Stimulated activated CD8-positive, alpha-beta memory T cell treated with anti-CD3 and anti-CD28 coated beads, Interleukin-4, amount 100 ng/mL, for 24 hours (primary cell): ENCODE measurements around the gene HPS1.
"Not testable (repeated sequence)": the region's sequence is repeated elsewhere in the genome, so short reads cannot be mapped to it uniquely, and the experiment has no call there.

Source experiments
- DNase-seq: peaks from one replicate; pipeline ENCODE4 v3.0.0-alpha.2; 2020; ENCODE audit warnings: low read depth

The HPS1 gene

DNA sequence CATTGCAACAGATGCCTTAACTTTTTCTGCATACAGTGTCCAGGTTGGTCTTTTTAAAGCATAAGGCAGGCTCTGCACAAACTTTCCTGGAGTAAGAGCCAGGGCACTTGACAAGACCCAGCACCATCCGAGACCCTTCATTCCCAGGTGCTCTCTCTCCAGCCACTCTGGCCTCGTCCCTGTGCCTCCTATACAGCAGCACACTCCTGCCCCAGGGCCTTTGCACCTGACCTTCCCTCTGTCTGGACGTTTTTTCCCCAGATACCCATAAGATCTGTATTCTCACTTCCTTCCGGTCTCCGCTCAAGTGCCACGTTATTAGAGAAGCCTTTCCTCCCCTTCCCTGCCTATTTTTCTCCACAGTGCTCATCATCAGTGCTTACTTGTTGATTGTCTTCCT lies 57.3 kb downstream of the HPS1 start:
- no peak for DNase-seq

DNA sequence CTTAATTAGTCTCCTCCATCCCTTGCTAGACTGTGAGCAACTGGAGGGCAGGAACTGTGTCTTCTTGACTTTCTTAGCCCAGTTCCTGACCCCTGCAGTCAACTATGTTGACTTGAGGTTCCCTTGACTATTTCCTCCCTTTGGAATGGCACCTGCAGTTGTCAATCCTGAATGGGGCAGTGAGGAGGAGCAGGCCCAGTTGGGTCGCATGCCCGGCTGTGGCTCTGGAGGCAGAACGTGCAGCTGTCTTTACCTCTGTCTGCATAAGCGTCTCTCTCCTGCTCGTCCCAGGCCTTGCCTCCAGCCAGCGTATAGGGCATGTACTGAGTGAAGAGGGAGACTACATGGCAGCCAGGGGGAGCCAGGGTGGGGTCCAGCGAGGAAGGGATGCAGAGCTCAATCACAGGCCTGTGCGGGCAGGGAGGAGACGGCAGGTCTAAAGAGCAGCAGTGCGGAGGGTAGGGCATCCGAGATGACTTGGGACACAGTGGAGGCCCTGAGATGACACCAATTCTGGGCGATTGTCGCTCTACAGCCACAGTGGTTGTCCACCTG lies 58.6 kb downstream of the HPS1 start:
- DNase-seq, result no peak

DNA sequence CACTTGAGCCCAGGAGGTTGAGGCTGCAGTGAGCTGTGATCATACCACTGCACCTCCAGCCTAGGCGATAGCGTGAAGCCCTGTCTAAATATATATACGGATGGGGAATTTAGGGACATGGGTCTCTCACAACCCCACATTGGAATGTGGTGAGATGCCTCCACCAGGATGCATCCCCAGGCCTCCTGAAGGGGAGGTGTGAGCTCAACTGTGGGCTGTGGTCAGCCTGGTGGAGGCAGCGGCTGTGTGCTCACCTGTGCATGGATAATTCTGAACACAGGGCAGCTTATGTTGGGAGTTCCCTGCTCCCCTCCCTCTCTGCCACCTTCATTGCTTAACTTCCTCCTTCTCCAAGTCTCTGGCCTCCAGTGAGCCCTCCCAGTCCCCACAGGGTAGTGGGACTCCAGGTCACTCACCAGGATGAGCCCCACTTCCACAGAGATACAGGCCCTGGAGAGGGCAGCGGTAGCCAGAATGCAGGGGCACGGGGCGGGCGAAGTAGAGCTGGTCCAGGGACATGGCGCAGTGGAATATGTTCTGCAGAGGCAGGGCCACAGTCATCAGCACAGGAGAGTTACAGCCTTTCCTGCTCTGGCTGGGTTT lies 62.1 kb downstream of the HPS1 start:
- no peak for DNase-seq

DNA sequence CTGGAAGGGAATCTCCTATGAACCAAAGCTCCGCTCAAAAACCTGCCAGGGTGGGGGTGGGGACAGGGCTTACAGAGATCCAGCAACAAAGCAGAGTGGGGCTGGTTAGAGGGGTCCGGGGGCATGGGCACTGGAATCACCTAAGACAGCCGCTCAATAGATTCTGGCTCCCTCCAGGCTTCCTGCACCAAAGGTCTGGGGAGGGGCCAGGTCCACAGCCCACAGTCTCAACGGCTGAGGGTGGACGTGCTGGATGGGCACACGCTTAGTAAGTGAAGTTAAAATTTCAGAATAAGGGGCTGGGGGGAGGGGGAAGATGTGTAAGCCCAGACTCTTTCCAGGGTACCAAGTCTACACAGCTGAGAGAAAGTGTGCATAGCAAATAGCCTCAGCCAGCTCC lies 62.9 kb downstream of the HPS1 start:
- DNase-seq, result no peak

DNA sequence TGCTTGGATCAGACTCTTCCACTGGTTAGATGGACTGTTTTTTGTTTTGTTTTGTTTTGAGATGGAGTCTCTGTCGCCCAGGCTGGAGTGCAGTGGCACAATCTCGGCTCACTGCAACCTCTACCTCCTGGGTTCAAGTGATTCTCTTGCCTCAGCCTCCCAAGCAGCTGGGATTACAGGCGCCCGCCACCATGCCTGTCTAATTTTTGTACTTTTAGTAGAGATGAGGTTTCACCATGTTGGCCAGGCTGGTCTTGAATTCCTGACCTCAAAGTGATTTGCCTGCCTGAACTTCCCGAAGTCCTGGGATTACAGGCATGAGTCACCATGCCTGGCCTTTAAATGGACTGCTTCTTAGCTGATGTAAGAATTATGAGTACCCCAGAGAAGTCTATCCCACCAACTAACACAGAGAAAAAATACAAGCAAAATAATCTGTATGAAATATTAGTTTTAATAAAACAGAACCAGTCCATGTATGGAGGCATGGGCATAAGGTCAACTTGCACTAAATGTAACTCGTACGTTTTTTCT lies 63.5 kb downstream of the HPS1 start:
- DNase-seq, result not testable (repeated sequence)

DNA sequence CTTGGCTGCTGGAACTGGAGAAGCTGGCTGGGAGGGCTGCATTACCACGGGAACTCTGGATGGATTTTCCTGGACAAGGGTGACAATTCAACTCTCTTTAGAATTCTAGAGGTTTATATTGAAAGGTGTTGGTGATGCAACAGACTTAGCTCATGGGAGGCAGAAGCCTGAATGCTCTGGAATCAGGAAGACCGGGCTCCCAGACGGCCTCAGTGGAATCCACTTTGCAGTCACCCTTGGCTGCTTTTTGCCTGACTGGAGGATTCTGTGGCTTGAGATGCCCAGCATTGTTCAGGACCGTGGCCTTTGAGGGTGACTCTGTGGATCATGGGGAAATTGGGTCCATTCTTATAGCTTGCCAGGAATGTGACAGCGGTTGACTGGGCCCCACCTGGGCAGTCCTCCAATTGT lies 64.0 kb downstream of the HPS1 start:
- DNase-seq, result no peak

DNA sequence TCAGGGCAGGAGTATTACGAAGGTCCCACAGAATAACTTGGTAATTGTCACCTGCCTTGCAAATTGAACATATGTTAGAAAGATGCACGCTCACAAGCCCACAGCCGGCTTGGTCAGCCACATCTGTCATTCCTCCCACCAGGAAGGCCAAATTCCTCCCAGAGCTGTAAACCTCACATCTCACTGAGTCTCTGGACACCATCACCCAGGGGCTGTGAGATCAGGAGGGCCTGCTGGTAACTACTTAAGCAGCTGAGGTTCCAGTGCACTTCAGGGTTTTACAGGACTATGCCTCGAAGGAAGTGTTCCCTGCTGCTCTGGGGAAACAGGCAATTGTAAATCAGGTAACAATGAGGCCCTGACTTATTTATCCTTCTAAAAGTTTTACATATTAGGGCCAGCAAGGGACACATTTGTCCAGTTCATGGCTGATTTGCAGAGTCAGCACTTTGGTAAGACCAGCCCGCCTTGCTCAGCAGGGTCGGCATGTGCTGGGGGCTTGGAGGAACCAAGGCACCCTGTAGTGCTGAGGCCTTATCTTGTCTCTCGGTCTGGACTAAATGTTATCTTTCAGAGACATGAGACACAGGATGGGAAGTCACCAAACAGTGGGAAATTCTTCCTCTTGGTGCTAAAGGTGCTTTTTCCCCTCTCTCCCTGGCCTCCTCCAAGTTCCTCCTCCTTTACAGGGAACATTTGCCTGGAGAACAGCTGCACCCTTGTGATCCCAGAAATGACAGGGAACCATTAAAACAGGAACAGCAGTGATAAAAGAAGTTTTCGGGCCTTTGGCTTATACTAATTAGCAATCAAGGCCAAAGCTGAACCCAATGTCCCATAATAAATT lies 66.0 kb downstream of the HPS1 start:
- DNase-seq, result no peak

DNA sequence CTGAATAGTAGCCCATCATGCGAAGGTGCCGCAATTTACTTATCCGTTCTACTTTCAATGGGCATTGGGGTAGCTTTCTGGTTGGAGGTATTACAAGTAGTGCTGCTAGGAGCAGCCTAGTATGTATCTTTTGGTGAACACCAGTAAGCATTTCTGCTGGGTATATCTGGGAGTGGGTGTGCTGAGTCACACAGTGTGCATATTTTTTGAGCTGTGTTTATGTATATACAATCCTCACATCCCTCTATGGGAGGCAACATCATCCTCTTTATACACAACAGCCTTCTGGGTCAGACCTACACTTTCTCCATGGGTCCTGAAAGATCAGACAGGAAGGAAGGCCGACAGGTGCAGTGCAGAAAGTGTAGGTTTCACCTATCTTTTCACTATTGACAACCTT lies 68.0 kb downstream of the HPS1 start:
- DNase-seq, result no peak

DNA sequence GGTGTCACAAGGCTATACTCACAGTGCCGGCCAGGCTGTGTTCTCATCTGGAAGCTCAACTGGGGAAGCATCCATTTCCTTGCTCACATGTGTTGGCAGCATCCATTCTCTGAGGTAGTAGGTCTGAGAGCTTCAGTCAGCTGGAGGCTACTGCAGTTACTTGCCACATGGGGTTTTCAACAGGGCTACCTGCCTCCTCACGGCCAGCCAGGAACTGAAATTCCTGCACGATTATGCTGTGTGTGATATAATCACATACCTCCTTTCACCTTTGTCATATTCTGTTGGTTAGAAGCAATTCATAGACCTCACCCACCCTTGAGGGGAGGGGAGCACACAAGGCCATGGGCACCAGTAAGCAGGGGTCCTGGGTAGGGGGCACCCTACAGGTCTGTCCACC lies 69.2 kb downstream of the HPS1 start:
- no peak for DNase-seq

DNA sequence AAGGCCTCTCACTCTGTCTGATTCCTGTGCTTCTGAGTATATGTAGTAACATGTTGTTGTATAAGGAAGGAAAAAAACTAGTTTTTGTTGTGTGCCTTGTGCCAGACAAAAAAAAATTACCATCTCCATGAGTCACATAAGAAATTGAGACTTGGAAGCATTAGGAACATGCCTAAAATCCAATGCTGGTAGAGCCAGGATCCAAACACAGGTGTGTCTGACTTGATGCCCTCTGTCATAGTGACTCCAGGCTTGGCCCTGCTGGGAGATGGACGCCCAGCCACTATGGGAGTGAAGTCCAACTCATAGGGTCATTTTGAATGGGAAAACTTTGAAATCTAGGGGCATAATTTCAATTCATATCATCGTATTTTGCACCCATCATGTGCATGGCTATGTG lies 69.7 kb downstream of the HPS1 start:
- DNase-seq, result no peak

DNA sequence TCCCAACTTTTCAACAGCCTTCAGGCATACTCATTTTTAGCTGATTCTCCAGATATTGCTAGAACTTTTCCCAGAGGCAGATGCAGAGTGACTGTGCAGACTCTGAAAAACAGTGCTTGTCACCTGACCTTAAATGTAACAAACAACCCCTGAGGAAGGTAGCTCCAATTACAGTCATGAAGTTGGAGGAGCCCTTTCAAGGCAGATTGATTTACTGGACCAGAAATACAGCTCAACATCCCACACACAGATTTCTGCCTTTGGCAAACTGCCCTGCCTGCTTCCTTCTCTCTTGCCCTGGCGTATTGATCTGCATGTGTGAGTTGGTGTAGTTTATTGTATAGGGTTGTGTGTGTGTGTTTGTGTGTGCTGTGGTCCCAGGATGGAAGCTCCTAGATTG lies 70.2 kb downstream of the HPS1 start:
- no peak for DNase-seq

DNA sequence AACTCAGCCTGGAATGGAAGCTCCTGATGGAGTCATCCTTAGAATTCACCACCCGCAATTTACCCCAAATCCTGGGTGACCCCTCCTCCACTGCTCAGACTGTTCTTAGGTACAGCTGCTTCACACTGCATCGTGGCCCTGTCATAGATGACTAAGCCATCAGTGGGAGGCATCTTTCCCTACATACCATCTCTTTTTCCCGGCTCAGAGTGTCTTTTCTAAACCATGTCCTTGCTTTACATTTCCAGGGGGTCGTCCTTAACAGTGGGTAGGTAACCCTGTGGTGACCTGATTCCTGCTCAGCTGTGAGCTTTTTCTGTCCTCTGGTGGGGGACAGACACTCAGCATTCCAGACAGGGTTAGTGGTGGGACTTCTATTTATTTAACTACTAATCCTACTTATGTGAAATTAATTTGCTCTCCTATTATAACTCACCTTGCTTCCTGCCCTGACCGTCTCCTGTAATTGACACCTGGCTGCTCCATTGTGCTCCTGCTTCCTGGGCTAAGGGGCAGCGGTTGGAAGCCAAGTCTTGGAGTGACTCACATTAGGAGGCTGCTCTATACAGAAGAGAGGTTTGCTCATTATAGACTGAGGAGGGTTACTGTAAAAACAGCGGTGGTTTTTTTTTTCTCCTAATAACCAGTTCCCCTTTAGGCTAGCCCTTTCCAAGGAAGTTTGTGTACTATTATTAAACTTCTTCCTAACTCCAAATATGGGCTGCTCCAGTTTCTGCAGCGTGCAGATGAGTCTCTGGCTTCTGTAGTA lies 72.3 kb downstream of the HPS1 start:
- no peak for DNase-seq

DNA sequence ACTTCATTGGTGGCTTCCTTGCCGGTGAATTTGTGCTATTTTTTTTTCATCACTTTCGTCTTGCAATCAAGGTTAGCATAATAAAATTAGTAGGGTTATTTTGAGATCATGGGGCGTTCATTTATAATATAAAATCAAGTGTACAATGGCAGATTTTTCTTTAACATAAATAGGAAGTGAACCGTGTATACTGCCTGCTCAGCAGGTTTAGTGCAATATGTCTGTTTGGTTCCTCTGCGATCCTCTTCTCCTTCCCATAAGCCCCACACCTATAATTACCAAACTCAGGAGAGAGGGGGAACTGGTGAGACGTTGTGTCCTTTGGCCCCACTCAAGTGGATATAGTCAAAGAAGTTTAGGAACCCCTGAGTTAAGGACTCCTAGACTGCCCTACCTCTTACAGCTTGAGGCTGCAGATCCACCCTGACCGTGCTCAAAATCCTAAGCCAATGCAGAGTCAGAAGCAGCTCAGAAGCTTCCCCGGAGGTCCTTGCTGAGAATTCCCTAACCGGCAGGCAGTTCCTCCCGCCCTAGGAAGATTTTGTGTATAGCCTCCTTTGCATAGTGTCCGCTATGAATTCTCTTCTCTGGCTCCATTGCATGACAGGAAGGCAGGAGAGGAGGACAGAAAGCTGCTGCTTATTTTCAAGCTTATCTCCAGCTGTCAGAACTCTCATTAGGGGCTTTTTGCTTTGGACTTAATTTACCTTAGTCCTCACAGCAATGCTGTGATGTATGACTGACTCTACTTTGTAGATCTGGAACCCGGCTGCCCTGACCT lies 73.3 kb downstream of the HPS1 start:
- no peak for DNase-seq

DNA sequence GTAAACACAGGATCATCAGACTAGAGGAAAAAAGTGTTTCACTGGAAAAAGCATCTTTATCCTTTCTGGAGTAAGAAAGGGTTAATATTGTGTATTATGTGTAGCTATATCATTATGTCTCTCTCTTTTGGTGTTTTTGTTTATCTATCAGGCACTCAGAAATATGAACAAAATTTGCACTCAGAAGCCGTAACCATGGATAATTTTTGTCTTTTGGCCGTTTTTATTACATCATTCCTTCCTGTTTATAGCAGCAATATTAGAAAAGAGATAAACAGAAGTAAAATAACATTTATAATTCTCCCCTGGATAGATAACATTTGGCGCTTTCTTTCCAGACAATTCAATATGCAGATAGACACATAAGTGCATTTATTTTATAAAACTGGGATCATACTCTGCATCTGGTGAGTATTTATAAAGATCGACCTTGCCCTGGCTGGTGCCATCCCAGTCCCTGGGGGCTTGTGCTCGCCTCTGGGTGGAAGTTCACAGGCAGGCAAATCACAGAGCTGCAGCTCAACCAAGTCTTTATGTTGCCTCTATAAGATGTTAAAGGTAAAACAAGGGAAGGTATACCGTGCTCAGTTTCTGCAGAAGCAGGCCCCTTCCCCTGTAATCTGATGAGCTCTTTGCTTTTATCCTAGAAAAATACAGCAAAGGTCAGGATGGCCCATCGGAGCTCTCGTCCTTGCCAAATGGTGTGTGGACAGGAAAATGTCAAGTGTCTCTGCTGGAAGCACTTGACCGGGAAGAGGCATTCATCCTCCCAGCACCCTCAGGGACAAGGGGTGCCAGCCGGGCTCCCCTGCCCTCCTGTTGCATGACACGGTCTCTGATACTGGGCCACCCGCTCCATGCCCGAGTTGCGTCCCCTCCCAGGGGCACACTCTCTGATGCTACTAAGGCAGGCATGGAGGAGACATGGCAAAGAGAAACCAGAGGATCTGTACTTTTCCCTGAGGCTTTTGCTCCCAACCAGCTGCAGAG lies 75.6 kb downstream of the HPS1 start:
- DNase-seq, result no peak

DNA sequence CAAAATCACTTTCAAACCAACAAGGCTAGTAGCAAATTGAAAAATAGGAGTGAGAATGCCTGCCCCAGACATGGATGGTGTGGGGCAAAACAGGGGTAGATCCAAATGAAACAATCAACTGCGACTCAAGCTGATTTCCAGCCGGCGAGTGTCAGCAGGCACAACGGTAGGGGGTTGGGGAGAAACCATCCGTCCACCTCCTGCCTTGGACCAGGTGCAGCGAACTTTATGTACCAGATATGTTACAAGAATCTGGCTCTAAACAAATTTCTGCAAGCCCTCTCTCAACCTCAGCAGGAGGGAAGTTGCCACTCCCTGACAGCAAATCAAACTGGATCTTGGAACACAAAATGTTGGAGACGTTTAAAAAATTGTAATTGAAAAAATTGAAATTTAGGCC lies 76.9 kb downstream of the HPS1 start:
- no peak for DNase-seq

DNA sequence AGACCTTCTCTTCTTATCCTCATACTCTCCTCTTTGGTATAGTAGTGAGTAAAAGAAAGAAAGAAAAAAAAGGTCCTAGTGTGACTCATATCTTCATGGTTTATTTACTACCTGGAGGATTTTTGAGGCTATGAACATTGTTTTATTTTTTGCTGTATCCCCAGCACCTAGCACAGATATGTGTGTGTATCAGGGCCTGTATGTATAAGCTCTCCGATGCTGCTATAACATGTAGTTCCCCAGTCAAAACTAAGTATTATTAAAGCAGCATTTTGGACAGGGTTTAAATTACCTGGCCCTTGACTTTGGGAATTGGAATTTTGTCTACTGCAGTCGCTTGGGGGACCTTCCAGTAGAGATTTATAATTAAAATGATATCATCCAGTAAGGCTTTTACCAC lies 78.1 kb downstream of the HPS1 start:
- no peak for DNase-seq

DNA sequence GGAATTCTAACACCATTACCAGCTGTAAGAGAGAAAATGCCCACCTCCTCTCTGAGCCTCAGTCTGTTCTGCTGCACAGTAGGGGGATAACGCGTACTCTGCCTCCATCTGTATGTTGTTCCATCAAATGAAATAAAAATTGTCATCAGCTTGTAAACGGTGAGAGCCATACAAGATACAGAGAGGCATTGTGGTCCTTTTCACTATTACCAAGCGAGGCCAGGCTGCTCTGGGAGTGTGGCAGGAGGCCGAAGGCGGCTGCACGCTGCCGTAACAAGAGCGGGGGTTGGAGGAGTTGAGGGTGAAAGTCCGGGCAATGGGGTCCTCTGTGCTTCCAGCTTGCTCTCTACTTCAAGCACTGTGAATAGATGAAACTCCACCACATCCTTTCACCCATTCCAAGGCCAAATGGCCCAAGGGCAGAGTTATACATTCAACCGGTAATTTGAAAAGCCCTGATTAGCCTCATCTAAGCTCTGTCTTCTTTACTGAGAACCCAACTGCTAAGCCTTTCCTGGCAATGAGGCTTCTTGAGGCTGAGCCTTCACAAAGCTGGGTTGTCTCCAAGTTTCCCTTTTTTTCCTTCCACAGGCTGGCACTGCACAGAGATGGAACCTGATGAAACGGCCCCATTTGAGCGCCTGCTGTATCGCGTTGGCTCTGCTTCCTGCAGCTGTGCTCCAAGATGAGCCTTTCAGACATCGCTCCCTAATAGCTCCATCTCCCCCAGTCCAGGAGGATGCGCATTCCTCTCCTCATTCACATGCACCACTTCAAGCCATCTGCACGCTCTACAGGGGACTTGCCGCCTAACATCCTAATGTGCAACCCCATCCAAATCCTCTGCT lies 78.9 kb downstream of the HPS1 start:
- no peak for DNase-seq
